HEK293 (cell line): ENCODE results near the gene SRPK3.

Source experiments
- CTCF ChIA-PET: fragments of 350-600 bp; formaldehyde crosslinking; extraction: SDS; loops from one replicate; lab custom pipeline; 2021; ENCODE audit warnings: antibody characterized with exemption; lab: Yijun Ruan, JAX
- POLR2A ChIA-PET: fragments of 300-600 bp; formaldehyde crosslinking; extraction: SDS; loops from one replicate; lab custom pipeline; 2020; ENCODE audit warnings: antibody characterized with exemption, inconsistent platforms; lab: Yijun Ruan, JAX
- H3K27ac ChIP-seq: fragments of 200-500 bp; sonication (Bioruptor generic); 2 replicates; pipeline ENCODE4 v1.5.1; 2014; ENCODE audit warnings: low read depth, low read length, control low read depth, inconsistent platforms; ENCODE audit errors: extremely low read depth
- H3K36me3 ChIP-seq, 2 experiments: fragments of 200-500 bp in 1 of 2; sonication (Bioruptor generic) in 1 of 2; 1 replicate in 1 of 2; 2 replicates in 1 of 2; pipeline ENCODE4 v1.5.1; 2014 to 2017; ENCODE audit warnings: inconsistent platforms in 2 of 2, low read length in 2 of 2; ENCODE audit not compliant: control insufficient read depth in 2 of 2, insufficient read depth in 1 of 2
- H3K4me1 ChIP-seq: fragments of 200-500 bp; sonication (Bioruptor generic); 2 replicates; pipeline ENCODE4 v1.5.1; 2014; ENCODE audit warnings: mild to moderate bottlenecking, low read length, inconsistent platforms; ENCODE audit not compliant: control insufficient read depth, insufficient read depth
- H3K4me3 ChIP-seq: 2 replicates; pipeline ENCODE4 v1.5.1; 2011; ENCODE audit warnings: low read depth, mild to moderate bottlenecking, control low read depth, low read length, moderate library complexity
- H3K9me3 ChIP-seq: fragments of 200-500 bp; sonication (Bioruptor generic); 2 replicates; pipeline ENCODE4 v1.5.1; 2014; ENCODE audit warnings: low read depth, low read length, inconsistent platforms; ENCODE audit not compliant: control insufficient read depth, insufficient read depth
- ATF2 ChIP-seq: fragments of 450-650 bp; formaldehyde crosslinking; IDR thresholded peaks from 2 replicates; pipeline ENCODE4 v1.5.1; 2016; ENCODE audit warnings: missing biosample characterization, missing genetic modification characterization, low read depth
- CTCF ChIP-seq: fragments of 450-650 bp; formaldehyde crosslinking; IDR thresholded peaks from 2 replicates; pipeline ENCODE4 v1.5.1; 2016; ENCODE audit warnings: missing biosample characterization, missing genetic modification characterization
- HIC1 ChIP-seq: fragments of 450-650 bp; formaldehyde crosslinking; IDR thresholded peaks from 2 replicates; pipeline ENCODE4 v1.5.1; 2016; ENCODE audit warnings: missing biosample characterization, missing genetic modification characterization
- KLF8 ChIP-seq: fragments of 450-650 bp; formaldehyde crosslinking; IDR thresholded peaks from 2 replicates; pipeline ENCODE4 v1.5.1; 2016; ENCODE audit warnings: missing biosample characterization, missing genetic modification characterization
- PBX3 ChIP-seq: sonication (generic); formaldehyde crosslinking; IDR thresholded peaks from 2 replicates; pipeline ENCODE4 v1.8.1; 2022; ENCODE audit warnings: mild to moderate bottlenecking, moderate library complexity, missing genetic modification reagents
- TCF7L2 ChIP-seq: IDR thresholded peaks from 2 replicates; pipeline ENCODE4 v1.6.1; 2011; ENCODE audit warnings: low read depth, mild to moderate bottlenecking, inconsistent platforms, low read length, moderate library complexity, borderline replicate concordance
- ZBTB10 ChIP-seq: fragments of 450-650 bp; formaldehyde crosslinking; IDR thresholded peaks from 2 replicates; pipeline ENCODE4 v1.5.1; 2016; ENCODE audit warnings: missing biosample characterization, missing genetic modification characterization
- ZBTB21 ChIP-seq: fragments of 450-650 bp; formaldehyde crosslinking; IDR thresholded peaks from 2 replicates; pipeline ENCODE4 v1.5.1; 2017; ENCODE audit warnings: missing biosample characterization, missing genetic modification characterization
- ZBTB7A ChIP-seq: fragments of 450-650 bp; formaldehyde crosslinking; IDR thresholded peaks from 2 replicates; pipeline ENCODE4 v1.5.1; 2016; ENCODE audit warnings: low read depth, missing biosample characterization, missing genetic modification characterization
- ZFP3 ChIP-seq: fragments of 450-650 bp; formaldehyde crosslinking; IDR thresholded peaks from 2 replicates; pipeline ENCODE4 v1.5.1; 2016; ENCODE audit warnings: low read depth, missing biosample characterization, missing genetic modification characterization
- ZIC2 ChIP-seq: fragments of 450-650 bp; formaldehyde crosslinking; IDR thresholded peaks from 2 replicates; pipeline ENCODE4 v1.5.1; 2016; ENCODE audit warnings: missing biosample characterization, missing genetic modification characterization
- ZNF174 ChIP-seq: fragments of 450-650 bp; formaldehyde crosslinking; IDR thresholded peaks from 2 replicates; pipeline ENCODE4 v1.5.0; 2017; ENCODE audit warnings: missing biosample characterization, mild to moderate bottlenecking, missing genetic modification characterization
- ZNF24 ChIP-seq: fragments of 450-650 bp; formaldehyde crosslinking; IDR thresholded peaks from 2 replicates; pipeline ENCODE4 v1.5.1; 2016; ENCODE audit warnings: missing biosample characterization, missing genetic modification characterization
- ZNF292 ChIP-seq: fragments of 450-650 bp; formaldehyde crosslinking; IDR thresholded peaks from 2 replicates; pipeline ENCODE4 v1.5.1; 2016; ENCODE audit warnings: low read depth, missing biosample characterization, missing genetic modification characterization, borderline replicate concordance
- ZNF623 ChIP-seq: fragments of 450-650 bp; formaldehyde crosslinking; IDR thresholded peaks from 2 replicates; pipeline ENCODE4 v1.5.1; 2016; ENCODE audit warnings: missing biosample characterization, missing genetic modification characterization
- ZNF624 ChIP-seq: fragments of 450-650 bp; formaldehyde crosslinking; IDR thresholded peaks from 2 replicates; pipeline ENCODE4 v1.5.1; 2017; ENCODE audit warnings: missing biosample characterization, missing genetic modification characterization
- ZNF639 ChIP-seq: fragments of 450-650 bp; formaldehyde crosslinking; IDR thresholded peaks from 2 replicates; pipeline ENCODE4 v1.5.1; 2016; ENCODE audit warnings: missing biosample characterization, missing genetic modification characterization
- ZSCAN4 ChIP-seq: fragments of 450-650 bp; formaldehyde crosslinking; IDR thresholded peaks from 2 replicates; pipeline ENCODE4 v1.5.1; 2017; ENCODE audit warnings: missing biosample characterization, missing genetic modification characterization

The SRPK3 gene

GRCh38 chrX:153778181-153778580, 2.7 kb upstream of the SRPK3 start (continued):
- TF ChIP-seq ZNF639 (tag by site-specific recombination) (no peak), ZNF292 (tag by site-specific recombination) (no peak), ZSCAN4 (no peak)

- CTCF ChIA-PET, result interaction anchor here (0.6 to 2.2 kb wide), 4 partner anchors 11 to 541 kb away, joined by 3 to 8 read pairs (median 4); no protein-coding TSS in a partner anchor
- TF ChIP-seq TCF7L2 (no peak), CTCF (tag by site-specific recombination) (peak; percentile 37; the same call in 1 of the 2 replicates), ZNF174 (tag by site-specific recombination) (no peak), KLF8 (tag by site-specific recombination) (0 out of 2 replicates have a peak, but pooled peaks have one; percentile 24), ZBTB21 (tag by site-specific recombination) (no peak), ATF2 (tag by site-specific recombination) (no peak), ZNF624 (no peak), PBX3 (CRISPR knock-in tag) (0 out of 2 replicates have a peak, but pooled peaks have one; percentile 12), ZNF24 (tag by site-specific recombination) (no peak), ZIC2 (tag by site-specific recombination) (peak; percentile 60; the same call in 1 of the 2 replicates), HIC1 (tag by site-specific recombination) (no peak; the same call in 1 of the 2 replicates), ZFP3 (tag by site-specific recombination) (no peak), ZBTB7A (tag by site-specific recombination) (no peak), ZBTB10 (tag by site-specific recombination) (no peak), ZNF623 (tag by site-specific recombination) (no peak)
- Histone ChIP-seq H3K4me1 (no peaks in the 10 kb centered on the region), H3K36me3 (no peaks in the 10 kb centered on the region), H3K9me3 (no peaks in the 10 kb centered on the region), H3K4me3 (no peak overlapping the region), H3K27ac (no peak overlapping the region)
- POLR2A ChIA-PET, result interaction anchor here (2.1 kb wide), 1 partner anchor 150 kb away, joined by 8 read pairs; no protein-coding TSS in a partner anchor
These were observed 2.1 kb upstream of the SRPK3 start for GRCh38 chrX:153778684-153779101.
